ENCODE data around the gene VAC14. TPM values are rescaled to one million over a fixed set of nuclear protein-coding genes. Genes with fewer than 3 reads are reported as not detected.

The VAC14 gene
- total RNA-seq, 1 experiment from 2014 or later: 49.9 TPM

DNA sequence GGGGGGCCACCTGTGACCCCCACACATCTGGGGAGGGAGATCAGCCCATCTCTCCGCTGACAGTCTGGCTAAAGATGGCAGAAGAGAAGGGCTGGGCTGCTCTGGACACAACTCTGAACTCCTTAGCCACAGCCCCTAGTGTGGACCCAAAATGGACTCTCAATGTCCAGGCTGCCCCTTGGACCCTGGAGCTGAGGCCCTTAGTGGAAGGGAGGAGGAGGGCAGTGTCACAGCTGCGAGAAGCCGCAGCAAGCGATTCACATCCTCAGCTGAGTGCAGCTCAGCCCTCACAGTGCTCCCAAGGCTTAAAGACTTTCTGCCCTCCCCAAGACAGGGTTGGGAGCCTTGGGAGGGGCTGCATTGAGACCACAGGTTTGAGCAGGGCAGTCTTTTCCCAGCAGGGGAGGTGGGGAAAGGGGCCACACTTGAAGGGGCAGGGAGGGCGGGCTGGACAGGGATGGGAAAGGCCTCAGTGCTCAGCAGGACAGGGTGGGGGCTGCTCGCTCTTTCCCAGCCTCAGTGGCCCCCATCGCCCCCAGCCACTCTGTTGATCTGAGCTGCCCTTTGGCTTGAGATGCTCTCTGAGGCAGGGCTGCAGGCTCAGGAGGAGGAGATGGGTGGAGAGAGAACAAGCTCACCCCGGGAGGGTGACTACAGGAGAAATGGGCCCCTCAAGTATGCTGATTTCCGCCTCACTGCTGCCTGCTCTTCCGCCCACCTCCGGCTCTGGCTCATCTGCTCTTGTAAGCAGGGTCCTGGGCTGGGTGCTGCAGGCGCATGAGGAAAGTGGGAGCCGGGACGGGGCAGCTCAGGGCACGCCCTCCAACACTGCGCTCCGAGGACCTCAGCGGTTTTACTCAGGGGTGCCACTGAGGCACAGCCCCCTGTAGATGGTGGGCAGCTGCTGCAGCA lies 64.2 kb downstream of the VAC14 start:
- H3K4me1 Mint-ChIP-seq: peaks cover 28 to 29% of the 10 kb centered on the region in 2 experiments
- no peak overlapping the region for H2BK120ac ChIP-seq (ENCODE audit: low read depth, low read length, poor library complexity, severe bottlenecking)
- H4K91ac ChIP-seq (ENCODE audit: insufficient read length, low read depth, low read length): no peak overlapping the region
- H3K79me1 ChIP-seq (ENCODE audit: insufficient read depth, low read depth, low read length, poor library complexity, severe bottlenecking): no peaks in the 10 kb centered on the region
- H3K27me3 Mint-ChIP-seq (ENCODE audit: low read depth): no peaks in the 10 kb centered on the region
- no peak overlapping the region for H2BK15ac ChIP-seq (ENCODE audit: low read depth, low read length)
- H3K79me2 ChIP-seq (ENCODE audit: insufficient read depth, low read length): no peaks in the 10 kb centered on the region
- no peak overlapping the region for H3T11ph ChIP-seq (ENCODE audit: low read length)
- H3K4me3 Mint-ChIP-seq: no peak overlapping the region
- no peak overlapping the region for H2AFZ ChIP-seq (ENCODE audit: low read length)
- no peaks in the 10 kb centered on the region for H3K27me3 ChIP-seq (ENCODE audit: insufficient read depth, low read length)
- no peak overlapping the region for H3K27ac ChIP-seq (ENCODE audit: insufficient read length, low read depth, low read length)
- H4K8ac ChIP-seq (replicated peaks; ENCODE audit: insufficient read length, low read depth, low read length): no peak overlapping the region
- TF ChIP-seq, protein P1, sequence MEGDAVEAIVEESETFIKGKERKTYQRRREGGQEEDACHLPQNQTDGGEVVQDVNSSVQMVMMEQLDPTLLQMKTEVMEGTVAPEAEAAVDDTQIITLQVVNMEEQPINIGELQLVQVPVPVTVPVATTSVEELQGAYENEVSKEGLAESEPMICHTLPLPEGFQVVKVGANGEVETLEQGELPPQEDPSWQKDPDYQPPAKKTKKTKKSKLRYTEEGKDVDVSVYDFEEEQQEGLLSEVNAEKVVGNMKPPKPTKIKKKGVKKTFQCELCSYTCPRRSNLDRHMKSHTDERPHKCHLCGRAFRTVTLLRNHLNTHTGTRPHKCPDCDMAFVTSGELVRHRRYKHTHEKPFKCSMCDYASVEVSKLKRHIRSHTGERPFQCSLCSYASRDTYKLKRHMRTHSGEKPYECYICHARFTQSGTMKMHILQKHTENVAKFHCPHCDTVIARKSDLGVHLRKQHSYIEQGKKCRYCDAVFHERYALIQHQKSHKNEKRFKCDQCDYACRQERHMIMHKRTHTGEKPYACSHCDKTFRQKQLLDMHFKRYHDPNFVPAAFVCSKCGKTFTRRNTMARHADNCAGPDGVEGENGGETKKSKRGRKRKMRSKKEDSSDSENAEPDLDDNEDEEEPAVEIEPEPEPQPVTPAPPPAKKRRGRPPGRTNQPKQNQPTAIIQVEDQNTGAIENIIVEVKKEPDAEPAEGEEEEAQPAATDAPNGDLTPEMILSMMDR (conservative IDR thresholded peaks at IDR 0.05): no peak
- H3K4me2 ChIP-seq (ENCODE audit: insufficient read depth, insufficient read length, low read length): no peak overlapping the region
- no peak overlapping the region for H3K56ac ChIP-seq (ENCODE audit: insufficient read length, low read depth, low read length)
- H4K5ac ChIP-seq (ENCODE audit: insufficient read length, low read depth, low read length): no peak overlapping the region
- no CpG with 5 or more reads among the region's 18 CpGs for WGBS (ENCODE audit: extremely low coverage, insufficient read length, low lambda C conversion rate)
- no peak overlapping the region for H3K9ac ChIP-seq (ENCODE audit: extremely low read depth, insufficient read length, low read length)
- H3K23ac ChIP-seq (ENCODE audit: insufficient read length, low read depth, low read length): no peak overlapping the region
- H3K27ac Mint-ChIP-seq: no peak overlapping the region
- peaks cover 6% of the 10 kb centered on the region; the same call in 1 of the 2 replicates for H3K4me1 ChIP-seq (ENCODE audit: insufficient read depth, low read length)
- DNase-seq: no peak
- no peak overlapping the region for H3K4ac ChIP-seq (ENCODE audit: low read depth, low read length)
- peaks cover 10 to 18% (median 13%) of the 10 kb centered on the region in 3 experiments; a peak in 5 of 7 replicates for H3K36me3 Mint-ChIP-seq (ENCODE audit: insufficient read depth in 1 of 3, low read depth in 3 of 3)
- H3K9me3 Mint-ChIP-seq: no peaks in the 10 kb centered on the region
- no peaks in the 10 kb centered on the region for H3K9me3 ChIP-seq (ENCODE audit: control insufficient read depth, low read depth, low read length)
- H2BK12ac ChIP-seq (ENCODE audit: insufficient read length, low read depth, low read length): no peak overlapping the region
- H2BK5ac ChIP-seq (ENCODE audit: insufficient read length, low read length): no peak overlapping the region
- H2BK20ac ChIP-seq (ENCODE audit: low read depth, low read length, poor library complexity, severe bottlenecking): no peak overlapping the region
- no peaks in the 10 kb centered on the region for H3K23me2 ChIP-seq (ENCODE audit: insufficient read length, low read depth, low read length, poor library complexity, severe bottlenecking)
- no peak overlapping the region; the same call in 1 of the 2 replicates for H3K14ac ChIP-seq (ENCODE audit: insufficient read depth, low read length)
- no peak overlapping the region for H2AK5ac ChIP-seq (ENCODE audit: insufficient read length, low read length)
- no peak overlapping the region for H3K18ac ChIP-seq (ENCODE audit: insufficient read length, low read depth, low read length)
- no peaks in the 10 kb centered on the region for H4K20me1 ChIP-seq (ENCODE audit: control insufficient read depth, insufficient read depth, insufficient read length)
